ENCODE data around the gene TSC22D1. TPM values are rescaled to one million over a fixed set of nuclear protein-coding genes. Genes with fewer than 3 reads are reported as not detected.
A peak's percentile ranks its signal among the peaks of the same experiment; 100 is the strongest.

TSC22D1 gene
- 100 to 1,000 TPM in 1 of 2 donors, 10 to 100 TPM in 1; 95.9 to 107 TPM for total RNA-seq
- polyA plus RNA-seq (2013, experiment 1 of 2) = 104 TPM
- polyA plus RNA-seq (2013, experiment 2 of 2) = 104 TPM
- long read RNA-seq, experiment 1, full-length matches to known transcripts = 64 of 78 reads
- long read RNA-seq, experiment 1, partial matches to known transcripts = 0 of 78 reads
- long read RNA-seq, experiment 1, other reads (novel, unspliced or antisense) = 14 of 78 reads
- long read RNA-seq, experiment 2, full-length matches to known transcripts = 238 of 256 reads
- long read RNA-seq, experiment 2, partial matches to known transcripts = 6 of 256 reads
- long read RNA-seq, experiment 2, other reads (novel, unspliced or antisense) = 12 of 256 reads
- long read RNA-seq, experiment 3, full-length matches to known transcripts = 474 of 484 reads
- long read RNA-seq, experiment 3, partial matches to known transcripts = 0 of 484 reads
- long read RNA-seq, experiment 3, other reads (novel, unspliced or antisense) = 10 of 484 reads
- long read RNA-seq, experiment 4, transcript TSC22D1-201 (3 exons, 3,135 nt) = major isoform, 127 of 142 reads
- long read RNA-seq, experiment 4, transcript TSC22D1-213 (3 exons, 2,872 nt) = minor isoform, 11 of 142 reads
- long read RNA-seq, experiment 4, partial matches to known transcripts = 1 of 142 reads
- long read RNA-seq, experiment 4, other reads (novel, unspliced or antisense) = 2 of 142 reads

DNA sequence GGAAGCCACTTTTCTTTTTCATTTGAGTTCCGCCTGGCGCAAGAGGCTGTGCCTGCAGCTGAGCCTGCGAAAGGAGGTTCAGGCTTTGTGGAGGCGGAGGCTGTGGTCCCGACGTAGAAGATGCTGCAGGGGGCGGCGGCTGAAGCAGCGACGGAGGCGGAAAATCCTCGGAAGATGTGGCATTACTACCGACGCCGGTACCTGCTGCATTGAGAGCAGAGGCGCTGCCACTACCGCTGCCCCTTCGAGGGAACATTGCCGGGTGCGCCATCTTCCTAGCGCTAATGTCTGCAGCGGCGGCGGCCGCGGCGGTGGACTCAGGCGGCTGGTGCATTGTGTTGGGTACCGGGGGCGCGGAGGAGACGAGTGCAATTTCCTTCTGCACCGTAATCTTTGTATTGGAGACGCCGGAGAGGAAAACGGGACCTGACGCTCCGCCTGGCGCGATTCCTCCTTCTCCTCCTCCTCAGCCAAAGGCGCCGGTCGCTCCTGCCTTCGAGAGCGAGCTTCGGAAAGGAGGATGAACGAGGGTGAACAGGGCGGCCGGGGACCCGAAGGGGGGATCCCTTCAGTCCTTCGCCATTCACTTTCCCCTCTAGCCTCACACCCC lies at the start of gene TSC22D1:
Gene TSC22D1, minus strand, starts transcription at position 590 of the 610 bp plus-strand sequence. Its CDS starts 256 bp downstream, at position 334.
- TF ChIP-seq, protein P1, sequence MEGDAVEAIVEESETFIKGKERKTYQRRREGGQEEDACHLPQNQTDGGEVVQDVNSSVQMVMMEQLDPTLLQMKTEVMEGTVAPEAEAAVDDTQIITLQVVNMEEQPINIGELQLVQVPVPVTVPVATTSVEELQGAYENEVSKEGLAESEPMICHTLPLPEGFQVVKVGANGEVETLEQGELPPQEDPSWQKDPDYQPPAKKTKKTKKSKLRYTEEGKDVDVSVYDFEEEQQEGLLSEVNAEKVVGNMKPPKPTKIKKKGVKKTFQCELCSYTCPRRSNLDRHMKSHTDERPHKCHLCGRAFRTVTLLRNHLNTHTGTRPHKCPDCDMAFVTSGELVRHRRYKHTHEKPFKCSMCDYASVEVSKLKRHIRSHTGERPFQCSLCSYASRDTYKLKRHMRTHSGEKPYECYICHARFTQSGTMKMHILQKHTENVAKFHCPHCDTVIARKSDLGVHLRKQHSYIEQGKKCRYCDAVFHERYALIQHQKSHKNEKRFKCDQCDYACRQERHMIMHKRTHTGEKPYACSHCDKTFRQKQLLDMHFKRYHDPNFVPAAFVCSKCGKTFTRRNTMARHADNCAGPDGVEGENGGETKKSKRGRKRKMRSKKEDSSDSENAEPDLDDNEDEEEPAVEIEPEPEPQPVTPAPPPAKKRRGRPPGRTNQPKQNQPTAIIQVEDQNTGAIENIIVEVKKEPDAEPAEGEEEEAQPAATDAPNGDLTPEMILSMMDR (conservative IDR thresholded peaks at IDR 0.05) = no peak
- peaks cover 28% of the 10 kb centered on the region for H3K36me3 Mint-ChIP-seq (ENCODE audit: low read depth)
- H3K9me3 Mint-ChIP-seq = no peaks in the 10 kb centered on the region
- Histone ChIP-seq H3K4me1 (ENCODE audit: control insufficient read depth, insufficient read depth, low read length) (peaks cover 13% of the 10 kb centered on the region), H3K4me3 (ENCODE audit: low read length) (peak within 1 kb of the TSS; percentile 87), H3K27me3 (ENCODE audit: control insufficient read depth, insufficient read depth, low read length, poor library complexity, severe bottlenecking) (no peaks in the 10 kb centered on the region), H3K27ac (ENCODE audit: low read depth, low read length) (peak within 1 kb of the TSS; percentile 99), H3K9me3 (ENCODE audit: control insufficient read depth, low read length) (no peaks in the 10 kb centered on the region), H3K9ac (ENCODE audit: extremely low read depth, low read length, poor library complexity, severe bottlenecking) (peak within 1 kb of the TSS; percentile 47), H3K36me3 (ENCODE audit: control insufficient read depth, insufficient read depth, low read length) (peaks cover 8% of the 10 kb centered on the region)
- 2% methylated on average over 16 to 49 of the region's 51 CpGs for WGBS, 2 experiments (ENCODE audit: insufficient coverage in 1 of 2, insufficient read length in 1 of 2)
- H3K4me1 Mint-ChIP-seq = peaks cover 57% of the 10 kb centered on the region
- DNase-seq = peak; percentile 81
- peak within 1 kb of the TSS; percentile 92 for H3K4me3 Mint-ChIP-seq
- H3K27ac Mint-ChIP-seq = peak within 1 kb of the TSS; percentile 87
- H3K27me3 Mint-ChIP-seq (ENCODE audit: insufficient read depth) = no peaks in the 10 kb centered on the region

DNA sequence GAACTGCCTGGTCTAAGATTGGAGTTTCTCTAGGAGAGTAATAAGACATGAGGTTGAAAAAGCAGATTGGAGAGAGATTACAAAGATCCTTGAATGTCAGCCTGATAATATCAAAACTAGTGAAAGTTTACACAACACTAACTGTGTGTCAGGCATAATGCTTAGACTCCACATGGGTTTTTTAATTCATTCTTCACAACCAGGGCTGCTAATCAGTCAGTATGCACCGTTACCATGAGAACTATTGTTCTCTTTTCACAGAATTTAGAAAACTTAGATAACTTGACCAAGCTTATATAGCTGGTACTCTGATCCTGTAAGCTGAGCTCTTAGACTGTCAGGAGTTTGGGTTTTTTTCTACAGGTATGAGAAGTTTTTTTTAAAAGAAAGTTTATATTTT lies 46.6 kb upstream of the TSC22D1 start:
- WGBS, 2 experiments (ENCODE audit: insufficient coverage in 1 of 2, insufficient read length in 1 of 2) = 23 to 50% methylated on average over 1 of the region's 1 CpG
- Histone ChIP-seq H3K9me3 (ENCODE audit: control insufficient read depth, low read length) (no peaks in the 10 kb centered on the region), H3K4me3 (ENCODE audit: low read length) (no peak overlapping the region), H3K9ac (ENCODE audit: extremely low read depth, low read length, poor library complexity, severe bottlenecking) (no peak overlapping the region), H3K27me3 (ENCODE audit: control insufficient read depth, insufficient read depth, low read length, poor library complexity, severe bottlenecking) (no peaks in the 10 kb centered on the region), H3K36me3 (ENCODE audit: control insufficient read depth, insufficient read depth, low read length) (no peaks in the 10 kb centered on the region), H3K27ac (ENCODE audit: low read depth, low read length) (no peak overlapping the region), H3K4me1 (ENCODE audit: control insufficient read depth, insufficient read depth, low read length) (peaks cover 5% of the 10 kb centered on the region)
- peaks cover 3% of the 10 kb centered on the region for H3K27me3 Mint-ChIP-seq (ENCODE audit: insufficient read depth)
- H3K4me1 Mint-ChIP-seq = peaks cover 14% of the 10 kb centered on the region
- H3K9me3 Mint-ChIP-seq = no peaks in the 10 kb centered on the region
- H3K36me3 Mint-ChIP-seq (ENCODE audit: low read depth) = no peaks in the 10 kb centered on the region
- DNase-seq = no peak
- TF ChIP-seq, protein P1 (conservative IDR thresholded peaks at IDR 0.05) = no peak
- no peak overlapping the region for H3K27ac Mint-ChIP-seq
- no peak overlapping the region for H3K4me3 Mint-ChIP-seq

DNA sequence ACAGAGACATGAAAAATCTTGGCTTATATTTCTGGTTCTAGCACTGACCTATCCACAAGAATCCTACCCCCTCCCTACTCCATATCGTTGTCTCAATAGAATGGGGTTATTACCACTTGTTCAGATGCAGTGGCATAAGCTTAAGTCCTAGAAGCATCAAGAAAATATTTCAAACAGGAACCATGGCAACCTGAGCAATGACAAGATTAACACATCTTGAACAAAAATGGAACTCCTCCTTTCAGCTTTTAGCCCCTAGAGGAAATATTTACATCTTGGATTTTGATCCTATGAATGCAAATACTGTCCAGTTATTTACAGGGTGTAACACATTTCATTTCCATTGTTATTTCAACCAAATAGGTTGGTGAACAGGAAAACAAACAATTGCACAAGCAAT lies 46.1 kb upstream of the TSC22D1 start:
- no peaks in the 10 kb centered on the region for H3K36me3 Mint-ChIP-seq (ENCODE audit: low read depth)
- H3K27ac Mint-ChIP-seq = no peak overlapping the region
- Histone ChIP-seq H3K27me3 (ENCODE audit: control insufficient read depth, insufficient read depth, low read length, poor library complexity, severe bottlenecking) (no peaks in the 10 kb centered on the region), H3K4me3 (ENCODE audit: low read length) (no peak overlapping the region), H3K9me3 (ENCODE audit: control insufficient read depth, low read length) (no peaks in the 10 kb centered on the region), H3K9ac (ENCODE audit: extremely low read depth, low read length, poor library complexity, severe bottlenecking) (no peak overlapping the region), H3K4me1 (ENCODE audit: control insufficient read depth, insufficient read depth, low read length) (peaks cover 5% of the 10 kb centered on the region), H3K27ac (ENCODE audit: low read depth, low read length) (no peak overlapping the region), H3K36me3 (ENCODE audit: control insufficient read depth, insufficient read depth, low read length) (no peaks in the 10 kb centered on the region)
- H3K4me3 Mint-ChIP-seq = no peak overlapping the region
- H3K4me1 Mint-ChIP-seq = peaks cover 18% of the 10 kb centered on the region
- no peak for DNase-seq
- WGBS, 2 experiments (ENCODE audit: insufficient coverage in 1 of 2, insufficient read length in 1 of 2) = 40 to 83% methylated on average over 1 of the region's 1 CpG
- peaks cover 3% of the 10 kb centered on the region for H3K27me3 Mint-ChIP-seq (ENCODE audit: insufficient read depth)
- H3K9me3 Mint-ChIP-seq = no peaks in the 10 kb centered on the region
- TF ChIP-seq, protein P1 (conservative IDR thresholded peaks at IDR 0.05) = no peak
